ENCODE data around the gene INKA1. TPM values are rescaled to one million over a fixed set of nuclear protein-coding genes. Genes with fewer than 3 reads are reported as not detected.

The INKA1 gene
- total and polyA plus RNA-seq, 2 of the 8 experiments (the other 6 are each of a cell fraction or from before 2014, with no cell fraction given), result 1.3 to 4.7 TPM

GRCh38 chr3:49787536-49787935, 15.5 kb upstream of the INKA1 start (continued):
- TF ChIP-seq CHD7 (IDR thresholded peaks at IDR 0.05; ENCODE audit: insufficient replicate concordance, low read length) (no peak), CTBP2 (IDR thresholded peaks at IDR 0.05; ENCODE audit: borderline replicate concordance, insufficient read depth, insufficient read length, low read length) (no peak), TAF7 (optimal IDR thresholded peaks at IDR 0.05; ENCODE audit: borderline replicate concordance, low read depth, low read length) (no peak), NRF1 (IDR thresholded peaks at IDR 0.05; ENCODE audit: low read depth, low read length) (no peak), EGR1 (IDR thresholded peaks at IDR 0.05; ENCODE audit: borderline replicate concordance, low read depth, low read length) (no peak), POU5F1 (IDR thresholded peaks at IDR 0.05; ENCODE audit: low read depth, low read length) (no peak), PHF8 (conservative IDR thresholded peaks at IDR 0.05; ENCODE audit: low read depth, low read length) (no peak), SUZ12 (IDR thresholded peaks at IDR 0.05; ENCODE audit: low read length) (no peak), CEBPB (IDR thresholded peaks at IDR 0.05; ENCODE audit: low read depth, low read length) (no peak), SRF (IDR thresholded peaks at IDR 0.05; ENCODE audit: low read depth, low read length) (no peak), BACH1 (IDR thresholded peaks at IDR 0.05; ENCODE audit: low read length) (no peak), ASH2L (IDR thresholded peaks at IDR 0.05; ENCODE audit: low read length) (no peak), YY1 (IDR thresholded peaks at IDR 0.05; ENCODE audit: low read depth, low read length) (no peak)
